GM12864 (cell line): ENCODE measurements around the gene GNAT1.

ENCODE experiments used
- DNase-seq: peaks from one replicate; pipeline ENCODE4 v3.0.0-alpha.2; 2011; ENCODE audit warnings: low read depth
- H3K4me3 ChIP-seq: 2 replicates; pipeline ENCODE4 v1.5.1; 2011; ENCODE audit warnings: mild to moderate bottlenecking, low read depth, low read length, control low read depth
- TF ChIP-seq, protein P1 (sequence below): IDR thresholded peaks from 2 replicates; pipeline ENCODE4 v1.5.1; 2011; ENCODE audit warnings: low read depth, mild to moderate bottlenecking, moderate library complexity, low read length, control low read depth, inconsistent platforms; ENCODE audit errors: missing control alignments

Gene GNAT1

DNA sequence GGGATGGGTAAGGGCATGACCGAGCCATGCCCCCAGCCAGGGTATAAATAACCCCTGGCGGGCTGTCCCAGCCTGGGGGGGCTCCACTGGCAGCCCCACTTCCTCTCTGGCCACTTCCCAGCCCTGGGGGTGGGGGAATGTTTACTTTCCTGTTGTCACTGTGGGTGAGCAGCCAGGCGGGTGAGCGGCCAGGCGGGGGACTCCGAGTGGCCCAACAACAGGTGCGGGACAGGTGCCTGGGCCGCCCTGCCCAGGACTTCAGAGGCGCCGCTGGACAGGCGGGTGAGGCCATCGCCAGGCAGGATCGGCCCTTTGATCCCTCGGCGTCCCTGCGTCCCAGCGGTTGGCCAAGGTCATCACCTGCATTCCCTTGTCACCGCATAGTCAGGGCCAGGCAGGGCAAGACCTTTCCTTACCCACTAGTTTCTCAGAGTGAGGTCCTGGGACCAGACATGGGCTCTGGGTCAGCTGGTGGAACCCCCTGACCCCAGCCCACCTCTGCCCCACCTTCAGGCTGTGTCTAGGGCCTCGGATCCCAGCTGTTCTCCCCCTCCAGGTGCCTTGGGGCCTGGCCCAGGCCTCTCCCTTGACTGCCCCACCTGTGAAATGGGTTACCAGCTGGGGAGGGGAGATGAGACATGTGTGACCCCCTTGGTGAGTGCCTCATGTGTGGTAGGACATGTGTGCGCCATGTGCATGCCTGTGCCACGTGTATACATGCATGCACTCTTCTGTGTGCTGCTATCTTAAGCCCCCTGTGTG, 19.7 kb upstream of the GNAT1 start:
- DNase-seq, result no peak
- TF ChIP-seq, protein P1, sequence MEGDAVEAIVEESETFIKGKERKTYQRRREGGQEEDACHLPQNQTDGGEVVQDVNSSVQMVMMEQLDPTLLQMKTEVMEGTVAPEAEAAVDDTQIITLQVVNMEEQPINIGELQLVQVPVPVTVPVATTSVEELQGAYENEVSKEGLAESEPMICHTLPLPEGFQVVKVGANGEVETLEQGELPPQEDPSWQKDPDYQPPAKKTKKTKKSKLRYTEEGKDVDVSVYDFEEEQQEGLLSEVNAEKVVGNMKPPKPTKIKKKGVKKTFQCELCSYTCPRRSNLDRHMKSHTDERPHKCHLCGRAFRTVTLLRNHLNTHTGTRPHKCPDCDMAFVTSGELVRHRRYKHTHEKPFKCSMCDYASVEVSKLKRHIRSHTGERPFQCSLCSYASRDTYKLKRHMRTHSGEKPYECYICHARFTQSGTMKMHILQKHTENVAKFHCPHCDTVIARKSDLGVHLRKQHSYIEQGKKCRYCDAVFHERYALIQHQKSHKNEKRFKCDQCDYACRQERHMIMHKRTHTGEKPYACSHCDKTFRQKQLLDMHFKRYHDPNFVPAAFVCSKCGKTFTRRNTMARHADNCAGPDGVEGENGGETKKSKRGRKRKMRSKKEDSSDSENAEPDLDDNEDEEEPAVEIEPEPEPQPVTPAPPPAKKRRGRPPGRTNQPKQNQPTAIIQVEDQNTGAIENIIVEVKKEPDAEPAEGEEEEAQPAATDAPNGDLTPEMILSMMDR, result no peak

DNA sequence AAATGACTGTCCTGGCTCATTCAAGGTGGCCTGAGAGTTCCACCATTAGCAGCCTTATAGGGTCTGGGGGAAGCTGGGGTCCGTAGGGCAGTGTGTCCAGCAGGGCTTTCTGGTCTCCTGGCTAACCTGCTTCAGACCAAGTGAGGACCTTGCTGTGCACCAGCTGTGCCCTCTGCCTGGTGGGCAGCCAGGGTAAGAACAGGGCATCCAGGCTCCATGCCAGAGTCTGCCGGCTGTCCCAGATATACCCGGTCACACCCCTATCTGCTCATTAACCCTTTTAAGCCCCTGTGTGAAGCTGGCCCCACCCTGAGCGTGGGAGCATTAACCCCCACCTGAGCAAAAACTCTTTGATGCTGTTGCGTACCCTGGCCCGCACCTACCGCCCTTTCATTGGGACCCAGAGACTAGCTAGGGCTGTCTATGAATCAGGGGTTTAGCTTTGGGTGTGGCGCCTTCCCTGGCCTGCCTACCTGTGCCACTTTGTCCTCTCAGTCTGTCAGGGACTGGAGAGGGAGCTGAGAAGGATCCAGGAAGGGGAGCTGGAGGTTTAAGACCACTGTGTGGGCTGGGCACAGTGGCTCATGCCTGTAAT, 18.7 kb upstream of the GNAT1 start:
- H3K4me3 ChIP-seq, result no peak overlapping the region
- DNase-seq, result no peak
- TF ChIP-seq, protein P1, result no peak

More for the DNA sequence above, 19.7 kb upstream of the GNAT1 start:
- no peak overlapping the region for H3K4me3 ChIP-seq

DNA sequence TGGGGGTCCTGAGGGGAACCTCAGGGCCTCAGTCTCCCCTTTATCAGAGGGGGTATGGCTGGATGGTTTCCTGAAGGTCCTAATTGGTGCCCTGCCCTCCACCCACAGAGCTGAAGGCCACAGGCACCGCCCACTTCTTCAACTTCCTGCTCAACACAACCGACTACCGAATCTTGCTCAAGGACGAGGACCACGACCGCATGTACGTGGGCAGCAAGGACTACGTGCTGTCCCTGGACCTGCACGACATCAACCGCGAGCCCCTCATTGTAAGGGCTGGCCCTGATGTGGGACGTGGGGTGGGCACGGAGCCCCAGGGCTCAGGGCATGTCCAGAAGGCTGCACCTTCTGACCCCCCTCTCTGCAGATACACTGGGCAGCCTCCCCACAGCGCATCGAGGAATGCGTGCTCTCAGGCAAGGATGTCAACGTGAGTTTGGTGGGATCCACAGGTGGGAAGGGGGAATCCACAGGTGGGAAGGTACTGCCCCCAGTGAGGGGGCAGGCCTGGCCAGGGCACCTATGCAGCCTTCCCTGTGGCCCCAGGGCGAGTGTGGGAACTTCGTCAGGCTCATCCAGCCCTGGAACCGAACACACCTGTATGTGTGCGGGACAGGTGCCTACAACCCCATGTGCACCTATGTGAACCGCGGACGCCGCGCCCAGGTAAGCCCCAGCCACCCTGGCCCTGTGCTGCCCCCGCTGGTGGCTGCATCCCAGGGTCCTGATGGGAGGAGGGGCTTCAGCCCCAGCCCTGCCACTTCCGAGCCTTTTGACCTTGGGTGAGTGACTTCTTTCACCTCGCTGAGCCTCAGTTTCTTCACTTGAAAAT, 17.5 kb upstream of the GNAT1 start:
- no peak for DNase-seq
- no peak overlapping the region for H3K4me3 ChIP-seq
- TF ChIP-seq, protein P1, result no peak

DNA sequence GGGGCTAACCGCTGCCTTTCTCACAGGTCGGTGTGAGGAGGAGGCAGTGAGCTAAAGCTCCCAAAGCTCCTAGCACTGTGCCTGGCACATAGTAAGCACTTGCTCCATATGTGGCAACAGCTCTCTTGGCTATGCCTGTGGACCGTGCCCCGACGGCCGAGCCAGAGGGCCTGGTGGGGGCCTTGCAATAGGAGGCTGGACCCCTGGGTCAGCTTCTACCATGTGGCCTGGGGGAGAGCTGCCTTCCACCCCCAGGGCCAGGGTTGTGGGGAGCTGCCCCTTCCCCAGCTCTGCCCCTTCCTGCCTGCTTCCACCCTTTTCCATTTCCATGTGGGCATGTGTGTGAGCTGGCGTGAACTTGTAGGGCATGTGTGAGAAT, 16.9 kb upstream of the GNAT1 start:
- TF ChIP-seq, protein P1, result no peak
- no peak for DNase-seq
- H3K4me3 ChIP-seq, result no peak overlapping the region

DNA sequence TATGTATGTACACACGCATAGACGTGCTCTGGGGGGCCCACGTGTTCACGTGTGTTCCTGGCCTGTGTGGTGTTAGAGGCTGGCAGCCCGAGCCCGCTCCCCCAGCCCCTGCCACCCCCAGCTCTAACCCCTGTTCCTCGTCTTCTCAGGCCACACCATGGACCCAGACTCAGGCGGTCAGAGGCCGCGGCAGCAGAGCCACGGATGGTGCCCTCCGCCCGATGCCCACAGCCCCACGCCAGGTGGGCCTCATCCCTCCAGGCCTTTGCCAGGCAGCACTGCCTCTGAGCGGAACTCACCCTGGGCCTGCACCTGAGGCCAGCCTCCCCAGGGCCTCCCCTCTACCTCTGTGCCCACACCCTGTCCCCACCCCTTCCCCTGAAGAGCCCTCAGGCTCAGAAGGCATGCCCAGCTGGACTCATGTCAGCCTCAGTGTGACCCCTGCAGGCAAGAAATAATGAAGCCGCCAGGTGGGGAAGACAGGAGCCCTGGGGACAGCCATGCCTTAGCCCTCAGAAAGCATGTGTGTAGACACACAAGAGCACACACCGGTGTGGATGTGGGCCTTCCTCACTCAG, 16.4 kb upstream of the GNAT1 start:
- no peak overlapping the region for H3K4me3 ChIP-seq
- TF ChIP-seq, protein P1, result no peak
- DNase-seq, result no peak

DNA sequence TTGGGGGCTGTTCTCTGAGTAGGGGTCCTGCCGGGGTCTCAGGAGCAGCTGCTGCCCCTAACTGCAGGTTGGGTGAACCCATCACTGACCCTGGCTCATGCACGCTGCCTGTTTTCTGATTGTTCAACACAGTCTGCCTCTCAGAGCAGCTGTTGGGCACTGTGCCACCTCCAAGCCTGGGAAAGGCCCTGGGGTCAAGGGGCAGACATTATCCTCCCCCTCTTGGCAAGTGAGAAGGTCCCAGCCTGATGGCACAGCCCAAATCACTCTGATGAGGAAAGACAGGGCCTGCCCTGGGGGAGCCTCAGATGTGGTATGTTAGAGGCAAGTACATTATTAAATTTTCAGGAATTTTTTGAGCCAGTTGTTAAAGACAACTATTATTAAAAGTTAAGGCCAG, 14.1 kb upstream of the GNAT1 start:
- no peak overlapping the region for H3K4me3 ChIP-seq
- no peak for DNase-seq
- TF ChIP-seq, protein P1, result no peak
